Adrenal gland (tissue), 12 donors: ENCODE results near the gene SCG5. TPM values are rescaled to one million over a fixed set of nuclear protein-coding genes. Genes with fewer than 3 reads are reported as not detected.

Source experiments
- DNase-seq, 7 donors: peaks; one replicate each; pipeline ENCODE4 v3.0.0-alpha.2; 2019 to 2020
- H3K27ac ChIP-seq, 5 donors: fragments of 200-600 bp; sonication (generic) in 4 of 5; 1 replicate in 3 of 5; 2 replicates in 2 of 5; pipeline versions ENCODE4 v1.5.1 to v1.8.0; 2016 to 2020; ENCODE audit warnings: mild to moderate bottlenecking in 1 of 5
- H3K27me3 ChIP-seq: fragments of 200-600 bp; 2 replicates; pipeline ENCODE4 v1.8.0; 2021
- H3K36me3 ChIP-seq, 2 donors: fragments of 200-600 bp; replicated peaks in 1 of 2; 1 replicate in 1 of 2; 2 replicates in 1 of 2; pipeline versions ENCODE4 v1.5.1 to v1.8.0; 2018 to 2022
- H3K4me1 ChIP-seq, 2 donors: fragments of 200-600 bp; replicated peaks in 1 of 2; 1 replicate in 1 of 2; 2 replicates in 1 of 2; pipeline versions ENCODE4 v1.5.1 to v1.8.0; 2018 to 2021
- H3K4me3 ChIP-seq, 4 donors: fragments of 200-600 bp; sonication (generic) in 3 of 4; one replicate each; pipeline ENCODE4 v1.5.1; 2016 to 2018
- H3K9me3 ChIP-seq, 3 donors: fragments of 200-600 bp; sonication (generic) in 1 of 3; replicated peaks in 1 of 3; 1 replicate in 2 of 3; 2 replicates in 1 of 3; pipeline versions ENCODE4 v1.5.1 to v1.8.0; 2016 to 2021
- CTCF ChIP-seq, 6 experiments: fragments of 450-650 bp in 4 of 6; fragments of 200-600 bp in 2 of 6; sonication (generic) in 1 of 6; IDR thresholded peaks; 1 replicate in 5 of 6; 2 replicates in 1 of 6; pipeline versions ENCODE4 v1.5.1 to v1.8.0; 2016 to 2021; ENCODE audit warnings: antibody characterized with exemption in 6 of 6, mild to moderate bottlenecking in 2 of 6, moderate library complexity in 1 of 6
- POLR2A ChIP-seq, 2 donors: fragments of 450-650 bp; IDR thresholded peaks; one replicate each; pipeline ENCODE4 v1.6.1; 2017; ENCODE audit warnings: antibody characterized with exemption in 2 of 2, mild to moderate bottlenecking in 2 of 2, moderate library complexity in 1 of 2
- WGBS, 4 donors: extraction: QIAGEN DNeasy Blood & Tissue Kit in 2 of 4; methylation state at CpG; one replicate each; pipeline versions ENCODE4 v1.1.5 to v1.1.7; 2013 to 2017; 5-methylcytosine and 5-hydroxymethylcytosine counted together
- intact Hi-C, 2 donors: fragments of 100-400 bp; cut with DNase I; formaldehyde crosslinking; loops; one replicate each; pipeline versions ENCODE4 v1.14.1 to v1.15.0; 2022 to 2023
- polyA plus RNA-seq, 3 donors: library from polyadenylated mRNA; stranded (reverse); fragments of 200-250 nt in 2 of 3; fragments of 350-450 nt in 1 of 3; fragmentation: Illumina TruSeq in 1 of 3; extraction: RNeasy Lipid Tissue Mini Kit (QIAGEN cat#74804) in 1 of 3; gene quantifications; one replicate each; pipeline ENCODE4 v1.2.3, GENCODE V29; 2013 to 2014
- total RNA-seq, 9 donors: library from RNA; depleted of rRNA in 4 of 9; stranded (reverse); fragments of >200 nt in 4 of 9; fragments of 120-200 nt in 1 of 9; fragmentation: NEBNext Ultra II Directional in 1 of 9; extraction: Animal tissue kit (Norgen Biotek cat#: 25700) in 1 of 9; gene quantifications; one replicate each; pipeline versions ENCODE4 v1.1.0 to v1.2.4, GENCODE V29; 2013 to 2023
- donor health status: healthy with polysubstance abuse.
- donor health status: Bipolar disorder and iron deficiency.
- donor health status: DM: yes; HTN: yes; CAD: no.
- donor health status: DM: no; HTN: no; CAD: no.
- donor health status: DM: no; HTN: no; CAD: no.
- donor health status: DM: yes; HTN: yes; CAD: no.

SCG5 gene
- total and polyA plus RNA-seq, 12 donors, result 0.52 to 102 (median 34.0) TPM; not detected in 2

DNA sequence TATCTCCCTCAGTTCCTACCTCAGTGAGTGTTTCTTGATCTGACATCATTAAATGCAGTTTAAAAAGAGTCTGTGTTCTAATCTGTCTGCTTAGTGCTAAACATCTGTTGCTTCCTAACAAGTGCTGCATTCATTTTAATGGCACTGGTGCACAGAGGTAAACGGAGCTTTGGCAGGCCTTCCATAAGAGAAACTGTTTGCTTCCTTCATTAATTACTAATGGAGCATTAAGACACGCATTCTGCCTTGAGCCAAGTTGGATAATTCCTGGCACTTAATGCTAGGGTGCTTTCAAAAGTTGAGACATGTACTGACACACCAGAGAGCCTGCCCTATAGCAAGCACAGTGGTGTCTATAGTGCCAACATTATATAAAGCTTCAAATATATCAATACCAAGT lies 34.7 kb downstream of the SCG5 start:
- Histone ChIP-seq H3K9me3 (no peaks in the 10 kb centered on the region), H3K4me1 (no peaks in the 10 kb centered on the region), H3K36me3 (no peaks in the 10 kb centered on the region), H3K4me3 (no peak overlapping the region), H3K27ac (no peak overlapping the region), H3K27me3 (no peaks in the 10 kb centered on the region)
- DNase-seq, result no peak
- 70 to 83% (median 79%) methylated on average over 2 of the region's 2 CpGs for WGBS, 4 donors
- intact Hi-C loops, result no loop called here
- TF ChIP-seq POLR2A (IDR thresholded peaks at IDR 0.05) (no peak), CTCF (IDR thresholded peaks at IDR 0.05) (no peak)

DNA sequence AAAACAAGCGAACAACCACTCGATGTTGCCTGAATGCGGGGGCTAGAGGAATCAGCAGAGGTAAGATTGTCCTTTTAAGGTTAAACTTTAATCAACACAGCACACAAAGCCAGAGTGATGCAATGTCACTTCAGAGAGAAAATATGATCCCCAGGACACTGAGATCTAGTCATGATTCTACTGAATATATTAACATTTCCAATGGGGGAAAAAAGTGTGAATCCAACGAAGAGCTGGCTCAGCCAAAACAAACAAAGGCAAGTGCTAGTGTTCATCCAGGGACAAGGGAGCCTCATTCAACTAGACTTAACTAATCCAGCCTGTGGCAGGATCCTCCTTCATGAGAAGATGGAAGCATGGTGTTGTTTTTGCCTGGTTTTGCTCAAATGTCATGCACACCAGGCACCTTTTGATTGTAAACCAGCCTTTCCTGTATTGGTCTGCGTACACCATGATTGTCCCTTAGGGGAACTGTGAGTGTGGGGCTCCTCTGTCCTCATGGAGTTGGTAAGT lies 35.8 kb downstream of the SCG5 start:
- Histone ChIP-seq H3K4me3 (no peak overlapping the region), H3K27ac (no peak overlapping the region), H3K36me3 (no peaks in the 10 kb centered on the region), H3K27me3 (no peaks in the 10 kb centered on the region), H3K9me3 (no peaks in the 10 kb centered on the region), H3K4me1 (peaks cover 1% of the 10 kb centered on the region in 2 donors)
- TF ChIP-seq POLR2A (IDR thresholded peaks at IDR 0.05) (no peak), CTCF (IDR thresholded peaks at IDR 0.05) (no peak)
- WGBS, 4 donors, result 75 to 85% (median 77%) methylated on average over 5 of the region's 5 CpGs
- no peak for DNase-seq
- intact Hi-C loops, result no loop called here

DNA sequence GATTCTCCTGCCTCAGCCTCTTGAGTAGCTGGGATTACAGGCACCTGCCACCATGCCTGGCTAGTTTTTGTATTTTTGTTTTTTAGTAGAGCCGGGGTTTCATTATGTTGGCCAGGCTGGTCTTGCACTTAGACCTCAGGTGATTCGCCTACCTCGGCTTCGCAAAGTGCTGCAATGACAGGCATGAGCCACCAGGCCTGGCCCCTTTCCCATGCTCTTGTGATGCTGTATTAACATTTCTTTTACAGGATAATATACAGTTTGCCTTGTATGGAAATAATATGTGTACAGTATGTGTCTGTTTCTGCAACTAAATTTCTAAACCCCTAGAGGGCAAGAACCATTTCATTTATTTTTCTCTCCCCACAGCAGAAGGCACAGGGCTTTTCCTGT lies 37.8 kb downstream of the SCG5 start:
- Histone ChIP-seq H3K4me1 (peaks cover 3 to 10% of the 10 kb centered on the region in 2 donors), H3K4me3 (no peak overlapping the region), H3K27me3 (no peaks in the 10 kb centered on the region), H3K9me3 (no peaks in the 10 kb centered on the region), H3K27ac (no peak overlapping the region), H3K36me3 (no peaks in the 10 kb centered on the region)
- no peak for DNase-seq
- no peak for TF ChIP-seq CTCF (IDR thresholded peaks at IDR 0.05)
- TF ChIP-seq POLR2A (IDR thresholded peaks at IDR 0.05), result no peak
- intact Hi-C loops, result no loop called here
- WGBS, 4 donors, result 93 to 96% (median 94%) methylated on average over 4 of the region's 4 CpGs

DNA sequence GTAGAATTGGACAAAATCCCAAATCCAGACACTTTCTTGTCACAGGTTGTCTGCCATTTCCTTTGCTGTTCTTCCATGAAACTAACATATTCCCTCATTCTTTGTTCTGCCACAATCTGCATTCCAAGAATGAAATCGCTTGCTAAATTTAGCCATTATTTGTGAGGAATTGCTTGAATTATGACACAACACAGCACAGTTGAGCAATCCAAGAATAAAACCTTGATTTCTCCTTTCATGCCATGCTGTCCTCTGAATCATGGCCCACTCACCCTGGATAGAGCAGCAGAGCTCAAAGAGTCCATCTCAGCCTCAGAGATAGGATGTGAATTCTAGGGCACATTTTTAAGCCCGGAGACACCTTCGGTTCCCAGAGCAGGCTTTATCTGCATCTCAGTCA lies 41.1 kb downstream of the SCG5 start:
- Histone ChIP-seq H3K36me3 (no peaks in the 10 kb centered on the region), H3K4me3 (no peak overlapping the region), H3K27me3 (no peaks in the 10 kb centered on the region), H3K9me3 (no peaks in the 10 kb centered on the region), H3K4me1 (peaks cover 3 to 10% of the 10 kb centered on the region in 2 donors), H3K27ac (peak overlapping the region in 1 of 5 donors; percentile 63)
- intact Hi-C loops, result no loop called here
- 46 to 61% (median 58%) methylated on average over 3 of the region's 3 CpGs for WGBS, 4 donors
- peak; percentile 37 to 69 (median 62) for DNase-seq
- TF ChIP-seq CTCF (IDR thresholded peaks at IDR 0.05) (no peak), POLR2A (IDR thresholded peaks at IDR 0.05) (no peak)
